Peyer's patch (tissue), 4 donors: ENCODE results near the gene EPB41L4B. TPM values are rescaled to one million over a fixed set of nuclear protein-coding genes. Genes with fewer than 3 reads are reported as not detected.

ENCODE experiments used
- DNase-seq, 3 donors: peaks; one replicate each; pipeline ENCODE4 v3.0.0-alpha.2; 2017 to 2019
- H3K27ac ChIP-seq, 4 donors: fragments of 200-600 bp; sonication (generic); one replicate each; pipeline ENCODE4 v1.5.1; 2016 to 2019
- H3K27me3 ChIP-seq, 2 donors: fragments of 200-600 bp; sonication (generic); one replicate each; pipeline ENCODE4 v1.5.1; 2019
- H3K36me3 ChIP-seq, 3 donors: fragments of 200-600 bp; sonication (generic); one replicate each; pipeline ENCODE4 v1.5.1; 2016 to 2019
- H3K4me1 ChIP-seq, 4 donors: fragments of 200-600 bp; sonication (generic); one replicate each; pipeline ENCODE4 v1.5.1; 2016 to 2019
- H3K4me3 ChIP-seq, 4 donors: fragments of 200-600 bp; sonication (generic); 1 replicate in 3 of 4; 2 replicates in 1 of 4; pipeline ENCODE4 v1.5.1; 2016 to 2019; ENCODE audit warnings: mild to moderate bottlenecking in 1 of 4
- H3K9me3 ChIP-seq, 4 donors: fragments of 200-600 bp; sonication (generic); one replicate each; pipeline ENCODE4 v1.5.1; 2016 to 2019; ENCODE audit warnings: mild to moderate bottlenecking in 1 of 4
- POLR2A ChIP-seq, 2 donors: fragments of 450-650 bp; IDR thresholded peaks; one replicate each; pipeline ENCODE4 v1.5.1; 2017; ENCODE audit warnings: antibody characterized with exemption in 2 of 2, mild to moderate bottlenecking in 2 of 2, moderate library complexity in 2 of 2
- total RNA-seq, 4 donors: library from RNA; depleted of rRNA; stranded (reverse); fragments of >200 nt; gene quantifications; one replicate each; pipeline ENCODE4 v1.1.0, GENCODE V29; 2016
- TF ChIP-seq, protein P1 (sequence below), 6 experiments: fragments of 450-650 bp in 4 of 6; fragments of 200-600 bp in 2 of 6; sonication (generic) in 1 of 6; IDR thresholded peaks; one replicate each; pipeline ENCODE4 v1.5.1; 2017 to 2019; ENCODE audit warnings: antibody characterized with exemption in 6 of 6, mild to moderate bottlenecking in 3 of 6, moderate library complexity in 1 of 6

The EPB41L4B gene
- total RNA-seq, 4 donors from 2014 or later, result 20.6 to 135 (median 78.2) TPM

- Histone ChIP-seq H3K9me3 (no peaks in the 10 kb centered on the region), H3K4me3 (no peak overlapping the region), H3K27ac (no peak overlapping the region), H3K36me3 (no peaks in the 10 kb centered on the region), H3K4me1 (no peaks in the 10 kb centered on the region), H3K27me3 (no peaks in the 10 kb centered on the region)
- TF ChIP-seq, protein P1, sequence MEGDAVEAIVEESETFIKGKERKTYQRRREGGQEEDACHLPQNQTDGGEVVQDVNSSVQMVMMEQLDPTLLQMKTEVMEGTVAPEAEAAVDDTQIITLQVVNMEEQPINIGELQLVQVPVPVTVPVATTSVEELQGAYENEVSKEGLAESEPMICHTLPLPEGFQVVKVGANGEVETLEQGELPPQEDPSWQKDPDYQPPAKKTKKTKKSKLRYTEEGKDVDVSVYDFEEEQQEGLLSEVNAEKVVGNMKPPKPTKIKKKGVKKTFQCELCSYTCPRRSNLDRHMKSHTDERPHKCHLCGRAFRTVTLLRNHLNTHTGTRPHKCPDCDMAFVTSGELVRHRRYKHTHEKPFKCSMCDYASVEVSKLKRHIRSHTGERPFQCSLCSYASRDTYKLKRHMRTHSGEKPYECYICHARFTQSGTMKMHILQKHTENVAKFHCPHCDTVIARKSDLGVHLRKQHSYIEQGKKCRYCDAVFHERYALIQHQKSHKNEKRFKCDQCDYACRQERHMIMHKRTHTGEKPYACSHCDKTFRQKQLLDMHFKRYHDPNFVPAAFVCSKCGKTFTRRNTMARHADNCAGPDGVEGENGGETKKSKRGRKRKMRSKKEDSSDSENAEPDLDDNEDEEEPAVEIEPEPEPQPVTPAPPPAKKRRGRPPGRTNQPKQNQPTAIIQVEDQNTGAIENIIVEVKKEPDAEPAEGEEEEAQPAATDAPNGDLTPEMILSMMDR (IDR thresholded peaks at IDR 0.05), result no peak
- TF ChIP-seq POLR2A (IDR thresholded peaks at IDR 0.05), result no peak
- no peak for DNase-seq
These were observed 144.5 kb downstream of the EPB41L4B start for GRCh38 chr9:109176386-109176785.

DNA sequence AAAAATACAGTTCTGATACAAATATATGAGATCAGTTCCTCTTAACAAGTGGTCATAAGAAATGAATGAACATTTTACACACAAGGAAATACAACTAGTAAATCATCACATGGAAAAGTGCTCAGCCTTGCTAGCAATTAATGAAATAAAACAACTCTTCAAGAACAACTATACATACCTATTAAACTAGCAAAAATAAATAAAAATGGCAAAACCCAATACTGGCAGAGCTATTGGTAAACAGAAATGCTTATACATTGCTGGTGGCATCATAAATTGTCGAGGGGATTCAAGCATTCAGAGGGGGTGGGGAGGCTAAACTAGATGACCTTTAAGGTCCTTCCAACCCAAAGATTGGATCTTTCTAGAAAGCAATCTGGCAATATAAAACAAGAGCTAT is 147.9 kb downstream of the EPB41L4B start:
- Histone ChIP-seq H3K27ac (no peak overlapping the region), H3K36me3 (no peaks in the 10 kb centered on the region), H3K4me1 (no peaks in the 10 kb centered on the region), H3K27me3 (no peaks in the 10 kb centered on the region), H3K4me3 (no peak overlapping the region), H3K9me3 (no peaks in the 10 kb centered on the region)
- DNase-seq, result no peak
- no peak for TF ChIP-seq POLR2A (IDR thresholded peaks at IDR 0.05)
- TF ChIP-seq, protein P1 (IDR thresholded peaks at IDR 0.05), result no peak

DNA sequence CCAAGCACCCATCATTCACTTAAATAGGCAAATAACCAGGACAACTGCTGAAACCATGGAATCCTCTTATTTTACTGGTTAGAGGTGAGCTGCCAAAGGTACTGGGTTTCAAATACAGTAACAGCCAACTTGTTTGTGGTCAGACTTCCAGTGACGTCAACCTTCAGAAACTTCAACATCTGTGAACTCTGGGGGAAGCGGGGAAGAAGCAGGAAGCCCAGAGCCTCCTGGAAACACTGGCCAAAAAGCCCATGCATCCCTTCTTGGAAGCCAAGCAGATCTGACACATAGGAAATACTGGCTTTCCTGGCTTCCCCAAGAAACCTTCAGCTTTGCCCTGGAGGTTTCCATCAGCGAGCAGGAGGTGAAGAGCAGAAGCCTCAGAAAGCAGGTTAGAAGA is 148.9 kb downstream of the EPB41L4B start:
- Histone ChIP-seq H3K4me3 (no peak overlapping the region), H3K27me3 (no peaks in the 10 kb centered on the region), H3K4me1 (no peaks in the 10 kb centered on the region), H3K9me3 (no peaks in the 10 kb centered on the region), H3K27ac (no peak overlapping the region), H3K36me3 (no peaks in the 10 kb centered on the region)
- no peak for DNase-seq
- TF ChIP-seq, protein P1 (IDR thresholded peaks at IDR 0.05), result no peak
- TF ChIP-seq POLR2A (IDR thresholded peaks at IDR 0.05), result no peak

DNA sequence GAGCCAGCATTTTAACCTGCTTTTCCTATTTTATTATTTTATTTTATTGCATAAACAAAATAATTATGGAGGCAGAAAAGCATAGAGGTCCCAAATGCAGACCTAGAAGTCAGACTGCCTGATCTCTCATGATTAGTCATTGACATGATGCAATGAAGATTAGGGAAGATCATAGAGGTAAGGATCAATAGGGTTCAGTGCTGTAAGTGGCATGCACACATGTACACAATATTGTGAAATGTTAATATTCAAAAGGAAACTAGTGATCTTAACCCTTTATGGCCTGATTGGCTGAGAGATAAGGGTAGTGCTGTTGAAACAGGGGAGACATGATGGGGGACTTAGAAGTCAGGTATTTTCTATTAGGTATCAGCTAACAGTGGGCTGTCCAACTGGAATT is 152.7 kb downstream of the EPB41L4B start:
- TF ChIP-seq, protein P1 (IDR thresholded peaks at IDR 0.05), result no peak
- TF ChIP-seq POLR2A (IDR thresholded peaks at IDR 0.05), result no peak
- DNase-seq, result no peak
- Histone ChIP-seq H3K9me3 (no peaks in the 10 kb centered on the region), H3K27ac (no peak overlapping the region), H3K4me3 (no peak overlapping the region), H3K27me3 (no peaks in the 10 kb centered on the region), H3K36me3 (no peaks in the 10 kb centered on the region), H3K4me1 (peaks cover 0 to 9% (median 0%) of the 10 kb centered on the region in 4 donors)

DNA sequence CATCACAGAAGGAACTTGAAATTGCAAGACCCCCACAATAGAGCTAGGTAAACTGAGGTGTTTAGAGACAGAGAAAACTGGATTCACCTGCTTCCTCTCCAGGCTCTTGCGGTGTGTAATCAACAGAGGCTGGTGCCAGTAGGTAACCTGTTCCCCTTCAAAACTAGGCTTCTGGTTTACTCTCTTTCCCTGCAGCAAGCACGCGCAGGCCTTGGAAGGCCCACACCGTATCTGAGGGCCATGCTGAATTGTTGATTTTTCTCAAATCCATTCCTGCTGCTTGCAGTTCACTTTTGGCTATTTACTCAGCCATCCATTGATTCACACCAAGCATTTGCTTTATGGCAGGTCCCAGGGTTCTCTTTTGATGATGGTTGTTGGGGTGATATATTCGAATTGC is 153.1 kb downstream of the EPB41L4B start:
- TF ChIP-seq, protein P1 (IDR thresholded peaks at IDR 0.05), result no peak
- TF ChIP-seq POLR2A (IDR thresholded peaks at IDR 0.05), result no peak
- no peak overlapping the region for H3K4me3 ChIP-seq

More for the DNA sequence above, 153.1 kb downstream of the EPB41L4B start:
- no peaks in the 10 kb centered on the region for H3K36me3 ChIP-seq
- no peak for DNase-seq
- H3K4me1 ChIP-seq, result peaks cover 0 to 12% (median 0%) of the 10 kb centered on the region in 4 donors
- H3K27me3 ChIP-seq, result no peaks in the 10 kb centered on the region
- H3K27ac ChIP-seq, result no peak overlapping the region
- H3K9me3 ChIP-seq, result no peaks in the 10 kb centered on the region
